Measurements from ENCODE around the gene TXNRD3.
A peak's percentile ranks its signal among the peaks of the same experiment; 100 is the strongest.
"Not testable (repeated sequence)": the region's sequence is repeated elsewhere in the genome, so short reads cannot be mapped to it uniquely, and the experiment has no call there.

TXNRD3 gene

GRCh38 chr3:126638790-126639189 lies 16.1 kb downstream of the TXNRD3 start:
- DNase-seq = no peak

GRCh38 chr3:126636436-126636835 lies 18.5 kb downstream of the TXNRD3 start:
- DNase-seq = no peak

- no peak for DNase-seq
Measured at GRCh38 chr3:126634803-126635202, 20.1 kb downstream of the TXNRD3 start.

GRCh38 chr3:126630020-126630419 lies 24.9 kb downstream of the TXNRD3 start:
- no peak for DNase-seq

GRCh38 chr3:126625735-126626134 lies 29.2 kb downstream of the TXNRD3 start:
- DNase-seq = not testable (repeated sequence)

- no peak for DNase-seq
Measured at GRCh38 chr3:126622694-126623093, 32.2 kb downstream of the TXNRD3 start.

- peak; percentile 65 for DNase-seq
Measured at GRCh38 chr3:126621627-126622345, 33.1 kb downstream of the TXNRD3 start.

- DNase-seq = peak; percentile 60
Measured at GRCh38 chr3:126621171-126621570, 33.8 kb downstream of the TXNRD3 start.

GRCh38 chr3:126620738-126621137 lies 34.2 kb downstream of the TXNRD3 start:
- DNase-seq = no peak

GRCh38 chr3:126618760-126619159 lies 36.2 kb downstream of the TXNRD3 start:
- DNase-seq = no peak

GRCh38 chr3:126618021-126618420 lies 36.9 kb downstream of the TXNRD3 start:
- peak; percentile 40 for DNase-seq

GRCh38 chr3:126617571-126617970 lies 37.4 kb downstream of the TXNRD3 start:
- DNase-seq = no peak

GRCh38 chr3:126616931-126617330 lies 38.0 kb downstream of the TXNRD3 start:
- peak; percentile 18 for DNase-seq

GRCh38 chr3:126613479-126614188 lies 41.3 kb downstream of the TXNRD3 start:
- DNase-seq = peak; percentile 18

- no peak for DNase-seq
Measured at GRCh38 chr3:126612479-126613205, 42.3 kb downstream of the TXNRD3 start.

- no peak for DNase-seq
Measured at GRCh38 chr3:126609909-126610308, 45.0 kb downstream of the TXNRD3 start.

- peak; percentile 67 for DNase-seq
Measured at GRCh38 chr3:126607214-126607908, 47.6 kb downstream of the TXNRD3 start.

GRCh38 chr3:126606001-126606400 lies 48.9 kb downstream of the TXNRD3 start:
- no peak for DNase-seq

- no peak for DNase-seq
Measured at GRCh38 chr3:126604691-126605090, 50.2 kb downstream of the TXNRD3 start.

GRCh38 chr3:126599101-126599500 lies 55.8 kb downstream of the TXNRD3 start:
- no peak for DNase-seq

- not testable (repeated sequence) for DNase-seq
Measured at GRCh38 chr3:126595479-126595878, 59.4 kb downstream of the TXNRD3 start.

- DNase-seq = not testable (repeated sequence)
Measured at GRCh38 chr3:126591515-126591914, 63.4 kb downstream of the TXNRD3 start.

- DNase-seq = no peak
Measured at GRCh38 chr3:126582311-126582710, 72.6 kb downstream of the TXNRD3 start.
